ENCODE measurements around the gene ATP1A3. TPM values are rescaled to one million over a fixed set of nuclear protein-coding genes. Genes with fewer than 3 reads are reported as not detected.
A peak's percentile ranks its signal among the peaks of the same experiment; 100 is the strongest.

ATP1A3 gene
- total RNA-seq, 1 donor from 2014 or later = not detected

GRCh38 chr19:41928221-41928683 is 65.8 kb downstream of the ATP1A3 start, which contains the start of gene ERFL:
Gene ERFL (minus strand): TSS chr19:41928449. CDS start chr19:41912919, 15,530 bp downstream.
- FAIRE-seq = no peak
- no peak for DNase-seq (ENCODE audit: low read depth)
- no peak within 1 kb of the TSS for H3K4me3 ChIP-seq (ENCODE audit: low read depth, low read length)
- peaks cover 79% of the 10 kb centered on the region for H3K27me3 ChIP-seq (ENCODE audit: control insufficient read depth, insufficient read depth, low read length)
- no peaks in the 10 kb centered on the region for H3K36me3 ChIP-seq (ENCODE audit: control insufficient read depth, insufficient read depth, low read length)
- TF ChIP-seq, protein P1, sequence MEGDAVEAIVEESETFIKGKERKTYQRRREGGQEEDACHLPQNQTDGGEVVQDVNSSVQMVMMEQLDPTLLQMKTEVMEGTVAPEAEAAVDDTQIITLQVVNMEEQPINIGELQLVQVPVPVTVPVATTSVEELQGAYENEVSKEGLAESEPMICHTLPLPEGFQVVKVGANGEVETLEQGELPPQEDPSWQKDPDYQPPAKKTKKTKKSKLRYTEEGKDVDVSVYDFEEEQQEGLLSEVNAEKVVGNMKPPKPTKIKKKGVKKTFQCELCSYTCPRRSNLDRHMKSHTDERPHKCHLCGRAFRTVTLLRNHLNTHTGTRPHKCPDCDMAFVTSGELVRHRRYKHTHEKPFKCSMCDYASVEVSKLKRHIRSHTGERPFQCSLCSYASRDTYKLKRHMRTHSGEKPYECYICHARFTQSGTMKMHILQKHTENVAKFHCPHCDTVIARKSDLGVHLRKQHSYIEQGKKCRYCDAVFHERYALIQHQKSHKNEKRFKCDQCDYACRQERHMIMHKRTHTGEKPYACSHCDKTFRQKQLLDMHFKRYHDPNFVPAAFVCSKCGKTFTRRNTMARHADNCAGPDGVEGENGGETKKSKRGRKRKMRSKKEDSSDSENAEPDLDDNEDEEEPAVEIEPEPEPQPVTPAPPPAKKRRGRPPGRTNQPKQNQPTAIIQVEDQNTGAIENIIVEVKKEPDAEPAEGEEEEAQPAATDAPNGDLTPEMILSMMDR (IDR thresholded peaks at IDR 0.05; ENCODE audit: insufficient read depth, low read length, severe bottlenecking) = no peak

DNA sequence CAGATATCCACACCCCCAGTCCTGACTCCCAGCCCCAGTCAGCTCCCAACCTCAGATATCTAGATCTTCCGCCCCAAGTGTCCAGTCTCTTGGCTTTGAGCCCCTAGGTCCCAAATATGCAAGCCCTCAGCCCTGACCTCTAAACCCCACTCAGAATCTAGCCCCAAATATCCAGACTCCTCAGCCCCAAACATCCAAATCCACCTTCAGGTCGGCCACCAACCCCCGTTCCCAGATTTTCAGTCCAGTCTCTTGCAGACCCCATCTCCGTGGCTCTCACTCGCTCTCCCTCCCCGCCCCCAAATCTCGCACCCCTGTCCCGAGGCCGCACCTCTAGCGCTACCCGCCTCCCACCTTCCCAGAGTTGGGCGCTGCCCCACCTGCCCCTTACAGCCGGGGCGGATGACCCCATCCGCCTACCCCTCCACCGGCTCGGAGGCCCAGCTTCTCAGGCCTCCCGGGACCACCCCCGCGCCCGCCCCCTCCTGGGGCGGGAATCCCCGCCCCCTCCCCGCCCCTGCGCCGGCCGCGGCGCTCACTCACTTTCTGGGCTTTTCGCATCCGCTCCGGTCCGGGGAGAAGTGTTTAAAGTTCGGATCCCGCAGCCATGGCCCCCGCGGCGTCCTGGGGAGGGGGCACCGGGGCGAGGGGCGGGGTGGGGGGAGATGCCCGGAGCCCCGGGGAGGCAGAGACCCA is 66.4 kb downstream of the ATP1A3 start:
- Histone ChIP-seq H3K4me3 (ENCODE audit: low read depth, low read length) (no peak overlapping the region), H3K36me3 (ENCODE audit: control insufficient read depth, insufficient read depth, low read length) (no peaks in the 10 kb centered on the region), H3K27me3 (ENCODE audit: control insufficient read depth, insufficient read depth, low read length) (peaks cover 80% of the 10 kb centered on the region)
- TF ChIP-seq, protein P1 (IDR thresholded peaks at IDR 0.05; ENCODE audit: insufficient read depth, low read length, severe bottlenecking) = no peak
- no peak for DNase-seq (ENCODE audit: low read depth)
- FAIRE-seq = no peak

DNA sequence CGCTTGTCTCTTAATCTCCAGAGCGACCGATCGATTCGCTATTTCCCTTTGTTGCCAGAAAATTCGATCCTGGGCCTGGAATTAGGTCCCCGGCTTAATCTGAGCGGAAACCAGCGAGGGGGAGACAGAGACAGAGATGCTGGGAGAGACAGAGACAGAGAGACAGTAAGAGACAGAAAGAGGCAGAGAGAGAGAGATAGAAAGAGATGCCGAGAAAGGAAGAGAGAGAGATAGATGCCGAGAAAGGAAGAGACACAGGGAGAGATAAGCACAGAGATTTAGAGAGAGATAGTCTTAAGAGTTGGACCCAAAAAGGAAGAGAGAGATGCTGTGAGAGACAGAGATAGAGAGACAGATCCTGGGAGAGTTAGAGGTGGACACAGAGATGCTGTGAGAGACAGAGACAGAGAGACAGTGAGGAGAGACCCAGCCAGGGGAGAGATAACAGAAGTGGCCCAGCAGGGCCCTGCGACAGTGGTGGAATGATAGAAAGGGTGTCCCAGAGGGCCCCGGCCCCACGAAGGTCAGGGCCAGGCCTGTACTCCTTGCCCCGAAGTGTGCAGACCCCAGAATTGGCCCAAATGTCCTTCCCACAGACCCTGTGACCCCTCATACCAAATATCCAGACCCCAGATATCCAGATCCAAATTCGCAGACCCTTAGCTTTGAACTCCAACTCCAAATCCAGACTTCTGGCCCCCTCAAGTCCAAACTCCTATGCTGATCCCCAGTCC is 67.1 kb downstream of the ATP1A3 start:
- TF ChIP-seq, protein P1 (IDR thresholded peaks at IDR 0.05; ENCODE audit: insufficient read depth, low read length, severe bottlenecking) = no peak
- Histone ChIP-seq H3K27me3 (ENCODE audit: control insufficient read depth, insufficient read depth, low read length) (peaks cover 77% of the 10 kb centered on the region), H3K4me3 (ENCODE audit: low read depth, low read length) (no peak overlapping the region), H3K36me3 (ENCODE audit: control insufficient read depth, insufficient read depth, low read length) (no peaks in the 10 kb centered on the region)
- FAIRE-seq (no peak), DNase-seq (ENCODE audit: low read depth) (no peak)

DNA sequence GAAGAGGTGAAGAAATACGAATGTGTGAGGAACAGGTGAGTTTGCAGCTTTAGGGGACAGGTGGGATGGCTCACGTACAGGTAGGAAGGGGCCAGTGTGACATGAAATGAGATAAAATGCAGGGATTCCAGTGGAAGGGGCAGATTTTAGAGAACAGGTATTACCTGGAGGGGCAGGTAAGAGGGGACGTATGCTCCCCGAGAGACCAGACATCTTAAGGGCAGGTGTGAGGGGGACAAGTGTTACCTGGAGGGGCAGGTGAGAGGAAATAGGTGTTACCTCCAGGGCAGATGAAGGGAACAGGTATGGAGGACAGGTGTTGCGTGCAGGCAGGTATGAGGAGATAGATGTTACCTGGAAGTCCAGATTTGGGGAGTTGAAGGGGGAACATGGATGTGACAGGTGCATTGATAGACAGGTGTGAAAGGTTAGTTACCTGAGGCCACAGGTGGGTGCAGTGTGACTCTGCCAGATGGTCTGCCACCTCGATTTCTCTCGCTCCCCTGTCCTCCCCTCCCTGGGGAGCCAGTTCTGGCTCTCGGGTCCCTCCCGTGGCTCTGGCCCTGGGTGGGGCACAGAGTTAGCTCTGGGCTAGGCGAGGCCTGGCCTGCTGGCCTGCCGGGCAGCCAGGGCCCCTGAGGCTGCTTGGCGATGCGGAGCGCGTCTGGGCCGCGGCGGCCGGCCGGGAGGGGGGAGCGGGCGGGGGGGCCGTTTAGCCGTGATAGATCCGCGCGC is 67.8 kb downstream of the ATP1A3 start:
- Histone ChIP-seq H3K36me3 (ENCODE audit: control insufficient read depth, insufficient read depth, low read length) (no peaks in the 10 kb centered on the region), H3K4me3 (ENCODE audit: low read depth, low read length) (no peak overlapping the region), H3K27me3 (ENCODE audit: control insufficient read depth, insufficient read depth, low read length) (peaks cover 75% of the 10 kb centered on the region)
- DNase-seq (ENCODE audit: low read depth) (no peak), FAIRE-seq (no peak)
- TF ChIP-seq, protein P1 (IDR thresholded peaks at IDR 0.05; ENCODE audit: insufficient read depth, low read length, severe bottlenecking) = no peak

- H3K36me3 ChIP-seq (ENCODE audit: control insufficient read depth, insufficient read depth, low read length) = no peaks in the 10 kb centered on the region
- H3K4me3 ChIP-seq (ENCODE audit: low read depth, low read length) = no peak overlapping the region
- FAIRE-seq (peak; percentile 66), DNase-seq (ENCODE audit: low read depth) (no peak)
- H3K27me3 ChIP-seq (ENCODE audit: control insufficient read depth, insufficient read depth, low read length) = peaks cover 71% of the 10 kb centered on the region
- TF ChIP-seq, protein P1 (IDR thresholded peaks at IDR 0.05; ENCODE audit: insufficient read depth, low read length, severe bottlenecking) = no peak
Measured at GRCh38 chr19:41925208-41926003, 68.6 kb downstream of the ATP1A3 start.

All from bronchial epithelial cell (primary cell).